Measurements from ENCODE around the gene PSMB4.
"Not testable (repeated sequence)": the region's sequence is repeated elsewhere in the genome, so short reads cannot be mapped to it uniquely, and the experiment has no call there.

The PSMB4 gene

DNA sequence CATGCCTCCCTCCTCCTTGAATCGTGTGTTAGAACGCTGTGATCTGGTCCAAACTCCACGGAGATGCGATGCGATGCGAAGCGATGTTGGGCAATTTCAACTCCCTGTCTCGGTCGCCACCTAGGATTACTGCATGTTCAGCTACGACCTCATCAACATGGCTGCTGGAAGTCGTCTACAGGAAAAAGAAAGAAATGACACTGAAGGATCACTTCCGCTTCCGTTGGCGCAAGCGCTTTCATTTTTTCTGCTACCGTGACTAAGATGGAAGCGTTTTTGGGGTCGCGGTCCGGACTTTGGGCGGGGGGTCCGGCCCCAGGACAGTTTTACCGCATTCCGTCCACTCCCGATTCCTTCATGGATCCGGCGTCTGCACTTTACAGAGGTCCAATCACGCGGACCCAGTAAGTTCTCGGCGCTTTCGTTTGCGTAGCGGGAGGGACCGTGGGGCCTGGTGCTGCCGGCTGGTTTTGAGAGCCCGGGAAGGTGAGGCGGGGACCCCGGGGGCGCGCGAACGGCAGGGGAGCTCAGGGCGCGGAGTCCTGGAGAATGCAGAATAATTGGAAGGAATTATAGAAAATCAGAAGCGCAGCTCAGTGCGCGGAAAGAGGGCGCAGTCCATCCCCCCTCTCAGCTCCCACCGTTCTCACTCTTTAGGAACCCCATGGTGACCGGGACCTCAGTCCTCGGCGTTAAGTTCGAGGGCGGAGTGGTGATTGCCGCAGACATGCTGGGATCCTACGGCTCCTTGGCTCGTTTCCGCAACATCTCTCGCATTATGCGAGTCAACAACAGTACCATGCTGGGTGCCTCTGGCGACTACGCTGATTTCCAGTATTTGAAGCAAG, at the start of gene PSMB4:
Gene PSMB4, plus strand, starts transcription at position 250 of the 848 bp plus-strand sequence. Its CDS starts 15 bp downstream, at position 265.
- peak; percentile 85 to 96 for DNase-seq

DNA sequence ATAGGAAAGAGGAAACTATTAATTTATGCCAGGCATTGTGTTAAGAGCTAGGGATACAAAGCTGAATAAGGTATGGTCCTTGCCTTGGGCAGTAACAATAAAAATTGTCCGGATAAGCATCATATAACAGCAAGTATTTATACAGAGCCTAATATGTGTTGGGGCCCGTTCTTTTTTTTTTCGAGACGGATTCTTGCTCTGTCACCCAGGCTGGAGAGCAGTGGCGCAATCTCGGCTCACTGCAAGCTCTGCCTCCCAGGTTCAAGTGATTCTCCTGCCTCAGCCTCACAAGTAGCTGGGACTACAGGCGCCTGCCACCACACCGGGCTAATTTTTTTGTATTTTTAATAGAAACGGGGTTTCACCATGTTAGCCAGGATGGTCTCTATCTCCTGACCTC, 49.0 kb upstream of the PSMB4 start:
- not testable (repeated sequence) for DNase-seq

GRCh38 chr1:151352021-151352718, 47.2 kb upstream of the PSMB4 start:
- DNase-seq = no peak

- DNase-seq = no peak
Observed at GRCh38 chr1:151356696-151357095, 42.7 kb upstream of the PSMB4 start.

DNA sequence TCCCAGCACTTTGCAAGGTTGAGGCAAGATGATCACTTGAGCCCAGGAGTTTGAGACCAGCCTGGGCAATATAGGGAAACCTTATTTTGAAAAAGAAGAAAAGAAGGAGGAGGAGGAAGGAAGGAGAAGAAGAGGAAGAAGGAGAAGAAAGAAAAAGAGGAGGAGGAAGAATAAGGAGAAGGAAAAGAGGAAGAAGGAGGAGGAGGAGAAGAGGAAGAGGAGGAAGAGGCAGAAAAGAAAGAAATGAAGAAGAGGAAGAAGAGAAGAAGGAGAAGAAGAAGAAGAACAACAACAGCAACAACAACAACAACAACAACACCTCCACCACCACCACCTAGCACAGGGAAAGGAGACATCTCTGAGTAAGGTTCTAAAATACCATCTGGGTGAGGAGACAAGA, 37.5 kb upstream of the PSMB4 start:
- DNase-seq = no peak

GRCh38 chr1:151362308-151363155, 36.8 kb upstream of the PSMB4 start:
- DNase-seq = no peak

DNA sequence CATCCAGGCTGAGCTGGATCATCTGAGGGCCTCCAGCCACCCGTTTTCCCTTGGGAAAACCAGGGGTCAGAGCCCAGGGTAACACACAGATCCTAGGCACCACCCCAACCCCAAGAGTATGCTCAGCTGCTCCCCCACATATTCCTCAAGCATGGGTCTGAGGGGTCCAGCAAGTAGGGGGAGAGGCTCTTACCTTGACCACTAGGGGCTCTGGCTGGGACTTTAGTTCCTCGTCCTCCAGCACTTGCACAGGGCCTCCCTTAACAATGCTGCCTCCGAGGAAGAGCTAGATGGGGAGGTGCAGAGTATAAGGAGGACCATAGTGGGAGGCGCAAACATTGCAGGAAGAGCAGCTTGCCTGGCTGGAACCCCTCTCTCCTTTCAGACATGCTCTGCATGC, 34.4 kb upstream of the PSMB4 start:
- DNase-seq = no peak

DNA sequence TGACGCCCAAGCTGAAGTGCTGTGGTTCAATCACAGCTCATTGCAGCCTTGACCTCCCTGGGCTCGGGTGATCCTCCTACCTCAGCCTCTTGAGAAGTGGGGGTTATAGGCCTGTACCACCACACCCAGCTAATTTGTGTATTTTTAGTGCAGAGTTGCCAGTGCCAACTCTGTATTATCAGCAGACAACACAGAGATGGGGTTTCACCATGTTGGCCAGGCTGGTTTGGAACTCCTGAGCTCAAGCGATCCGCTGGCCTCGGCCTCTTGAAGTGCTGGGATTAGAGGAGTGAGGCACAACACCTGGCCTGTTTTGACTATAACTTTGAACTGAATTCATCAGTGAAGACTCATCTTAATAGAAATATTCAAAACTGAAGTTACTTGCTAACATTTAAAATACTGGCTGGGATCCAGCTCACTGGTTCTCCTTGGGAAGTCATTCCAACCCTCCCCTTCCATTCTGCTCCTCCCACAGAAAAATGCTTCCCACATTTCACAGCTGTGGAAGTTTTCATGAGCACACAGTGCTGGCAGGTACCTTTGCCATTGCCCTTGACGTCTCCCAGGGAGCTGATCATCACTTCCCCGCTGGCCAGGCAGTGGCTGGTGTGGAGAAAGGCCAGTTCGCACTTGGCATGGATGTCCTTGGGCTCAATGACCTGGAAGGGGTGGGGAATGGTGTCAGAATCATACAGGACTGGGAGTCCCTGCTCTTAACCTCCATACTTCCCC, 31.5 kb upstream of the PSMB4 start:
- no peak for DNase-seq

DNA sequence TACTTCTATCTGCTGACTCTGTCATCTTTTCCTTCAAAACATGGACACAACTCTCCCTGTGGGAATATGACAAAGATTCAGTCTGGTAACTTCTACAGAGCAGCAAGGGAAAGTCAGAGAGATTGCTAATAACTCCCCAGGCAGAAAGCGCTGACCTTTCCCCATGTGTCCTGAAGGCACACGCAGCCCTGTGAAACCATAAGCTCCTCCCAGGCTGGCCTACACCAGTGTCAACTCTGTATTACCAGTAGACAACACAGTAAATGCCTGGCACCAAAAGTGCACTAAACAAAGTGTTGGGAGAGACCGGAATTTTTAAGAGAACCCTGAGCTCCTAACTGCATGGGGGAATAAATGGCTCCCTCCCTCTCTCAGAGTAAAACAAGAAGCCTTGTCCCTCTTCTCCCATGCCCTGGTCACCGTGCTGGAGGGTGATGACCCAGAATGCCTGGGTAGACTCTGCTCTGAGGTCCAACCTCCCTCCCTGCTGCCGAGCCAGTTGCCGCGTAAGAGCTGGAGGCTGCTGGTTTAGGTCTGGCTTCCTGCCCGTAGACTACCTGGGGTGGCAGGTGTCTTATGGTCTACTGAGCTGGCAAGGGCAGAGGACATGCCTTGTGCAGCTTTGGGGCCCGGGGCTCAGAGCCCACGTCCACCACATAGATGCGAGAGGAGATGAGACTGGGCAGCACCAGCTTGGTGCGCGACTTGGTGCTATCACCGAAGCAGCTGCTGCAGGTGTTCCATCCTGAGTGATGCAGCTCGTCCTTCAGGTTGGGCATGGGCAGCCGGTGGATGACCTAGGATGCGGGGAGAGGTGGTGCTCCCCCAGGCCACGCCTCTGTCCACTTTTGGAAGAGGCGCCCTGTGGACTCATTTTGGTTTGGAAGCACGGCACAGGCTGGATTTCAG, 30.7 kb upstream of the PSMB4 start:
- DNase-seq = no peak

DNA sequence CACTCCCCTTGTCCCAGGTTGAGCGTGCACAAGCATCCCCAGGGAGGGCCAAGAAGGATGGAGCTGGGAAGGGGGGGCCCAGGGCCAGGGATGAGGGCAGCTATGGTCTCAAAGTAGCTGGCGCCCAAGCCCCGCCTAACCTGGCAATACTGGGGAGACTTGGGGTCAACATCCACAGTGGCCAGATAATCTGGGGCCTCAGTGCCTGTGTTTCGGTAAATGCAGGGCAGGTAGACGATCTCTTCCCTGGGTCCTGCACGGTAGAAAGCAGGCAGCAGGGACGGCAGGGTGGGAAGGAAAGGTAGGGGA, 30.1 kb upstream of the PSMB4 start:
- DNase-seq = no peak

GRCh38 chr1:151369621-151370048, 29.7 kb upstream of the PSMB4 start:
- no peak for DNase-seq

DNA sequence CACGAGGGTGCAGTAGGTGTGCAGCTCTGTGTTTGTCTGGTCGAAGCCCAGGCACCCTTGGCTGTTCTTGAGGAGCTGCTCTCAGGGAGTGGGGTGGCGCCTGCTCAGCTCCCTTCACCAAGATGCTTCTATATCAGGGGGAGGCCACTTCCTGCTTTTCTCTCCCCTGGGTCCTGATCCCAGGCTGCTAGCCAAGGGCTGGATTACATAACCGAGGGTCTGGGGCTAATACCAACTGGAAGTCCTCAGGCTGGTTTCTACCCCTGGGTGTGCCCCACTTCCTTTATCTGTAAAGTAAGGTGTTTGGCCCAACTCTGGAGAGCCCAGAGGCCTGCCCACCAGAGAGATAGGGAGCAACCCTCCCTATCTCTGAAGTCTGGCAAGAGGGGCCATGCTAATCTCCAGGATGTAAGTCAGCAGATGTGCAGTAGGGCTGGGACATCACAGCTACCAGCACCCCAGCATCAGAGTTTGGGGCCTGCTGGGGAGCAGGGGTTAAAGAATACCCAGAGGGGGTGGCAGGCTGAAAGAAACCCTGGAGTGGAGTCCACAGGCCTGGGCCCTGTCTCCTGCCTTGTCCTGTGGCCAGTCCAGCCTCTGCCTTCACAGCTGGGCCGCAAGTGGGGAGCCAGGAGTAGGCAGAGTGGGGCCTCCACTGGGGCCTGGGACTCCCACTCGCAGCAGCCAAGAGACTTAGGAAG, 29.0 kb upstream of the PSMB4 start:
- DNase-seq = no peak

DNA sequence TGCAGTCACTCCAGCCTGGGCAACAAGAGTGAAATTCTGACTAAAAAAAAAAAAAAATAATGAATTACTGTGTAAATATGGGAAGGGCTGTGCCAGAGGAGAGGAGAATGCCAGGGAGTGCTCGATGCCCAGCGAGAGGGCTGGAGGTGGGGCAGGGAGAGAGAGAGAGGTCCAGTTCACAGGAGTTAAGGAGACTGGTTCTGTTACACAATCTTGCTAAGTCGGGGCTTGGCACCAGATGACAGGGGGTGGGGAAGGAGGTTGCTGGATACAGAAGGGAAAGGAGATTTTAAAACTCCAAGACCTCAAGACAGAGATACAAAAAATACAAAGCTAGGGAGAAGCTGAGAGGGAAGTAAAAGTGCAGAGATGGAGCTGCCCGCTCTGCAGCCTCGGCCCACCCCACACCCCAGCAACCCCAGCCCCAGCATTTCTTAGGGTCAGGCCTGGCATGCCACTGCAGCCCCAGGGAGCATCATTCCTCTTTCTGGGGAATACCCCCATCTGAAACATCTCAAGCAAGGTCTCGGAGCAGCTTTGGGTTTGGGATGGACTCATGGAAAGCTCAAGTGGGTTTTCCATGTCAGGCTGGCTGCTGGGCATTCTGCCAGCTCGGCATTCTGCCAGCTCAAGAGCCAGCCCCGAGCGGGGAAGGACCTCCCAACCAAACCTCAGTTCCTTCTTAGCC, 27.9 kb upstream of the PSMB4 start:
- peak; percentile 31 to 57 for DNase-seq

DNA sequence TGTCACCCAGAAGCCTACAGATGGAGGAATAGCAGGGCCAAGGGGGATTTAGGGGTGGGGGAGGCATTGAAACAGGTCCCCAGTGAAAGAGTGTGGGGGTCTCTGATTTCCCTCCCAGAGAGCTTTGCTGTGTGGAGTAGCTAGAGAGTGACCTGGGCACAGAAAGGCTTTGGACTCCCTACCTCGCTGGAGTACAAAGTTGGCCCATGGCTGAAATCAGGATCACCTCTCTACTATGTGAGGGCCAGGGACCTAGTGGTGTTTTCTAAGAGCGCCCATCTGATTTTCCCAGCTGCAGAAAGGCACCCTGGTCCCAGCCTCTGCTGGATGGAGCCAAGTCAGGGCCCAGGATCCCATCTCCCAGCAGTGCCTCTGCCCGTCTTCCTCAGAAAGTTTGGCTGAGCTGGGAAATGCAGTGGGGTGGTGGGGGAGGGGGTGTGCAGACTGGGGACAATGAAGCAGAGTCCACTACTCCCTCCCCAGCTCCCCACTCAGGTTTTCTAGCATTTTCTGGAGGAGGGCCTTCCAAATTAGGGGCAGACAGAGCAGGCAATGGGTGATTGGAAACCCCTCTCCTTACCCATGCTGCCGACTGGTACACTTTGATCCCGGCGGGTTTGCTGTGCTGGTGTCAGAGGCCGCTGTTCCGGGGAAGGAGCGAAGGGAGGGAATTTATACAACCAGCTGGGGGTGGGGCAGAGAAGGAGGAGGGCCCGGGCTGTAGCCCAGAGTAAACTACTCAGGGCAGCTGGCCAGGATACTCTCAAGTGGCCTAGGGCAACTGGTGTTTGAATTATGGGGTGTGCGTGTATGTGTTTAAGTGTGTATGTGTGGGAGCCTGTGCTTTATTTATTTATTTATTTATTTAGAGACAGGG, 27.1 kb upstream of the PSMB4 start, which contains the start of gene SELENBP1:
Gene SELENBP1, minus strand, starts transcription at position 648 of the 877 bp plus-strand sequence. Its CDS starts 64 bp downstream, at position 584.
- peak; percentile 28 to 37 for DNase-seq

DNA sequence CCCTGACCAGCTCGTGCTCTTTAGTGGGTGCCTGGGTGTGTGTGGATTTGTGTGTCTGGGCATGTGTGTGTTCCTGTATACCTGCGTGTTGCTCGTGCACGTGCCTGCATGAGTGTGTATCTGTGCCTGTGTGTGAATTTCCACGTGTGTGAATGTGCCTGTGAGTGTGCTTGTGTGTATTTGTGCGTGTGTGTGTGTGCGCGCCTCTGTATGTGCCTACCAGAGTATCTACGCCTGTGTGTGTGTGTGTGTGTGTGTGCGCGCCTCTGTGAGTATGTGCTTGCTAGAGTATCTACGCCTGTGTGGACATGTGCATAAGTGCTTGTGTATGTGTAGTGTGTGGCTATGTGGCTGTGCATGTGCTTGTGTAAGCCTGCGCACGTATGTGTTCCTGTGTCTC, 26.2 kb upstream of the PSMB4 start:
- DNase-seq = no peak

DNA sequence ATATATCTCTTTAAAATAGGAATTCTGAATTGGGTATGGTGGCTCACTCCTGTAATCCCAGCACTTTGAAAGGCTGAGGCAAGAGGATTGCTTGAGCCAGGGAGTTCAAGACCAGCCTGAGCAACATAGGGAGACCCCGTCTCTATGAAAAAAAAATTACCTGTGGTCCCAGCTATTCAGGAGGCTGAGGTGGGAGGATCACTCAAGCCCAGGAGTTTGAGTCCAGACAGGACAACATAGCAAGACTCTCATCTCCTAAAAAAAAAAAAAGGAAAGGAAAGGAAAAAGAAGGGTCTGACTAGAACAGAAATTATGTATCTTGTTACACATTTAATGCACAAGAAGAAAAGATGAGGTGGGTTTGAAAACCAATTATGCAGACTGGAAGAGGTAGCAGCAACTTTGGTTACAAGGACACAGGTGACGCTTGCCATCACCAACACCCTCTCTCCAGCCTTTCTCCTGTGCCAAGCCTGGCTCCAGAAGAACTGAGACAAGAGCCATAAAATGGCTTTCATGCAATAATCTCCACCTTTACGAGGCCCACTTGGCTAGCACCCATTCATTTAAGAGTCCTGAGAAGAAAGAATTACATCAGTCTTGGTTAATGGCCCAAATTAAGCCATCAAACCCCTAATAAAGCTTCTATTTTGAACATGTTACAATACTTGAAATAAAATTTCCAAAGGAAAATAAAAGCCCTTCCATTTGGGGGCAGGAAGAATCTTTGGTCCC, 22.1 kb upstream of the PSMB4 start:
- no peak for DNase-seq

DNA sequence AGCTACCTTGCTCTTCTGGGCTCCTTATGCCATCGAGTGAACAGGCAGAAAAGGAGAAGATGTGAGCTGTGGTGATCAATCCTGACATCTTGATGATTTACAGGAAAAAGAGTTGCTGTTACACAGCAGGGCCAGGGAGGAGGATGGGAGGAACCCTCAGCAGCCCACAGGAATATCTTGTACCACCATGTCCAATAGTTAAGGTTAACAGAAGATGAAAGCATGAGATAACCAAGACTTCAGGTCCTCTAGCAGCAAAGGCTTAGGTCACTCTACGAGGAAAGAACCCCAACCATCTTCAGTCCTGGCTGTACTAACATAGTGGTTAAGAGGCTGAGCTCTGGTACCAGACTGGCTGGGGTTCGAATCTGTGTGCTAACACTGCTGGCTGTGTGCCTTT, 14.8 kb upstream of the PSMB4 start:
- no peak for DNase-seq

DNA sequence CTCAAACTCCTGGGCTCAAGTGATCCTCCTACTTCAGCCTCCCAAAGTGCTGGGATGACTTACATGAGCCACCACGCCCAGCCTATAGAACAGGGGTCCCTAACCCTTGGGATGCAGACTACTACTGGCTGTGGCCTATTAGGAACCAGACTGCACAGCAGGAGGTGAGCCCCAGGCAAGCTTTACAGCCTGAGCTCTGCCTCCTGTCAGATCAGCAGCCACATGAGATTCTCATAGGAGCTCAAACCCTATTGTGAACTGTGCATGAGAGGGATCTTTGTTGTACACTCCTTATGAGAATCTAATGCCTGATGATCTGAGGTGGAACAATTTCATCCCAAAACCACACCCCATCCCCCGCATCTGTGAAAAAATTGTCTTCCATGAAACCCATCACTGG, 13.4 kb upstream of the PSMB4 start:
- DNase-seq = no peak
